ENCODE data around the gene RPN1.

Gene RPN1

GRCh38 chr3:128648940-128649663 is 1.5 kb downstream of the RPN1 start:
- DNase-seq: no peak

- DNase-seq: no peak
Observed at GRCh38 chr3:128648402-128648801, 2.2 kb downstream of the RPN1 start.

- no peak for DNase-seq
Observed at GRCh38 chr3:128647307-128647706, 3.3 kb downstream of the RPN1 start.

GRCh38 chr3:128634075-128634611 is 16.5 kb downstream of the RPN1 start:
- no peak for DNase-seq

- DNase-seq: no peak
Observed at GRCh38 chr3:128632301-128632700, 18.3 kb downstream of the RPN1 start.

GRCh38 chr3:128629936-128630335 is 20.7 kb downstream of the RPN1 start:
- no peak for DNase-seq

GRCh38 chr3:128625409-128625945 is 25.1 kb downstream of the RPN1 start:
- no peak for DNase-seq

- no peak for DNase-seq
Observed at GRCh38 chr3:128624526-128625138, 26.0 kb downstream of the RPN1 start.

GRCh38 chr3:128623762-128624176 is 26.8 kb downstream of the RPN1 start:
- DNase-seq: no peak

- no peak for DNase-seq
Observed at GRCh38 chr3:128621931-128622330, 28.7 kb downstream of the RPN1 start.

GRCh38 chr3:128621234-128621633 is 29.4 kb downstream of the RPN1 start:
- DNase-seq: no peak

GRCh38 chr3:128620268-128620691 is 30.3 kb downstream of the RPN1 start:
- peak; percentile 39 for DNase-seq

GRCh38 chr3:128619146-128619890 is 31.3 kb downstream of the RPN1 start:
- DNase-seq: peak; percentile 38

GRCh38 chr3:128618398-128618726 is 32.3 kb downstream of the RPN1 start:
- no peak for DNase-seq

- peak; percentile 99 for DNase-seq
Observed at GRCh38 chr3:128617557-128618397, 32.8 kb downstream of the RPN1 start.

- no peak for DNase-seq
Observed at GRCh38 chr3:128617270-128617556, 33.4 kb downstream of the RPN1 start.

GRCh38 chr3:128616516-128617269 is 33.9 kb downstream of the RPN1 start:
- DNase-seq: no peak

- no peak for DNase-seq
Observed at GRCh38 chr3:128614076-128614475, 36.5 kb downstream of the RPN1 start.

- no peak for DNase-seq
Observed at GRCh38 chr3:128613083-128613829, 37.4 kb downstream of the RPN1 start.

GRCh38 chr3:128610451-128611070 is 40.1 kb downstream of the RPN1 start:
- DNase-seq: no peak

- DNase-seq: no peak
Observed at GRCh38 chr3:128609294-128609693, 41.3 kb downstream of the RPN1 start.
